Measurements from ENCODE around the gene PXMP4.

The PXMP4 gene

GRCh38 chr20:33667676-33668465 lies 52.2 kb downstream of the PXMP4 start:
- no peak for FAIRE-seq

DNA sequence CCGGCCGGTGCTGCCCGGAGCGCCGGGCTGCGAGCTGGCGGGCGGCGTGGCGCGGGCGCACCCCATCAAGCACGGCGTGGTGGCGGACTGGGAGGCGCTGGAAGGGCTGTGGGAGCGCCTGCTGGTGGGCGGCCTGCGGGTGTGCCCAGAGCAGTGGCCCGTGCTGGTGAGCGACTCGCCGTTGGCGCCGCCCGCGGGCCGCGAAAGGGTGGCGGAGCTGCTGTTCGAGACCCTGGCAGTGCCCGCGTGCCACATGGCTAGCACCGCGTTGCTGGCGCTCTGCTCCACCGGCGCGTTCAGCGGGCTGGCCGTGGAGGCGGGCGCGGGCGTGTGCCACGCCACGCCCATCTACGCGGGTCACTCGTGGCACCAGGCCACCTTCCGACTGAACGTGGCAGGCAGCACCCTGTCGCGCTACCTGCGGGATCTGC lies 52.9 kb downstream of the PXMP4 start:
- no peak for FAIRE-seq

- FAIRE-seq: peak; percentile 78
These were observed 53.5 kb downstream of the PXMP4 start, which contains the start of gene ACTL10 for GRCh38 chr20:33666293-33667244. ACTL10 (plus strand) TSS chr20:33666943; CDS start chr20:33667498, 555 bp downstream.

- no peak for FAIRE-seq
These were observed 55.4 kb downstream of the PXMP4 start for GRCh38 chr20:33664762-33665144.

GRCh38 chr20:33664085-33664761 lies 55.9 kb downstream of the PXMP4 start:
- no peak for FAIRE-seq

GRCh38 chr20:33663161-33664084 lies 56.7 kb downstream of the PXMP4 start:
- no peak for FAIRE-seq

GRCh38 chr20:33662172-33662571 lies 57.9 kb downstream of the PXMP4 start, which contains the start of gene C20orf144:
C20orf144 (plus strand) TSS chr20:33662327; CDS start chr20:33662346, 19 bp downstream.
- FAIRE-seq: no peak

GRCh38 chr20:33660685-33661058 lies 59.4 kb downstream of the PXMP4 start:
- no peak for FAIRE-seq

DNA sequence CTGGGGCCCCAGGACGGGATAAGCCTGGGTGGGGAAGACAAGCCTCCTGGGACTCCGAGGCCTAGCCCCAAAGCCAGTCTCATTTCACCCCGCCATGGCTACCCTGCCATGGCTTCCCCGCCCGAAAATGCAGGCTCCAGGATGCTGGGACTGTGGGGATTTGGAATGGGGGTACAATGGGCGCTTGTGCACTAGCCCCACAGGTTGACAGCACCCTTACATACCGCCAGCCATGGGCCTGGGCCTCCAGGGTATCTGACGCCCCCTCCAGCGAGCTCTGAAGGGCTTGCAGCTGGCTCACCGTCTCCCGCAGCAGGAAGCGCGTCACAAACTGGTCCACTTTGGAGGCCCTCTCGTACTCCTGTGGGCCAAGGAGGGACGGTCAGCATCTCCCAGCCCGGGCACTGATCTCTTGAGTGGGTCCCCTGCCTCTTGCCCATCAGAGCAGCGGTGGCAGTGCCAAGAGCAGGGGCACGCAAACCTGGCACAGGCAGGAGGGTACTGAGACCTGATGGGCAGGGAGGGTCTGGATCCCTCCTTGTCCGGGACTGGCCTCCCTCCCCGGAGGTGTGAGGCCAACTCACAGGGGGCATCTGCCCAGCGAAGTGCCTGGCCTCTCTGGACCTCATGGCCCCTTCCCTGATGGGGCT lies 60.0 kb downstream of the PXMP4 start:
- no peak for FAIRE-seq

- FAIRE-seq: no peak
These were observed 60.6 kb downstream of the PXMP4 start for GRCh38 chr20:33659341-33660034.

DNA sequence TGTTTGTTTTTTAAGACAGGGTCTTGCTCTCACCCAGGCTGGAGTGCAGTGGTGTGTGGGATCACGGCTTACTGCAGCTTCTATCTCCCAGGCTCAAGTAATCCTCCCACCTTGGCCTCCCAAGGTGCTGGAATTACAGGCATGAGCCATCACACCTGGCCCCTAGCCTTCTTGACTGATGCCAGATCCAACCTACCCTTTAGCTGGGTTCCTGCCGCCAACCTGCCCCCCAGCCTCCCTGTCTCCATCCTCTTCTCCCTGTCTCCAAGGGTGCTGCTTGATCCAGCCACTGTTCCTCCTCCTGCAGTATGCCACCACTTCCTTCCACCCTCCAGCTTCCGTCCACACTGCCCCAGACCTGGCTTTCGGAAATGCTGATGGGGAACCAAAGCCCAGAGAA lies 61.2 kb downstream of the PXMP4 start:
- no peak for FAIRE-seq

DNA sequence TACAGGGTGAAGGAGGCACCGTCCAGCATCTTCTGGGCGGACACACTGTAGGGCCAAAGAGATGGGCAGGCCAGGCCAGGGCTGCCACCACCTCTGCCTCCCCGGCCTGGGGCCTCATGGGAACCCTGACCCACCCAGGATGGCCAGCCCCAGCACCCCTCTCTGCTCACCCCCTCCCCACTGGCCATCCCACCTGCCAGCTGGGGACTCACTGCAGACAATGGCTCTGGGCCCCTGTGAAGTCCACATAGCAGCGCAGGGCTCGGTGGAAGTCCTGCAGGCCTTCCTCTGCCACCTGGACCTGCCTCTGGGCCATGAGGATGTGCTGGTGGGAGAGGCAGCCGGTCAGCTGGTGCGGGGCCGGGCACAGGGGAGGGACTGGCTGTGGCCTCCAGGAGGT lies 61.6 kb downstream of the PXMP4 start:
- FAIRE-seq: no peak

DNA sequence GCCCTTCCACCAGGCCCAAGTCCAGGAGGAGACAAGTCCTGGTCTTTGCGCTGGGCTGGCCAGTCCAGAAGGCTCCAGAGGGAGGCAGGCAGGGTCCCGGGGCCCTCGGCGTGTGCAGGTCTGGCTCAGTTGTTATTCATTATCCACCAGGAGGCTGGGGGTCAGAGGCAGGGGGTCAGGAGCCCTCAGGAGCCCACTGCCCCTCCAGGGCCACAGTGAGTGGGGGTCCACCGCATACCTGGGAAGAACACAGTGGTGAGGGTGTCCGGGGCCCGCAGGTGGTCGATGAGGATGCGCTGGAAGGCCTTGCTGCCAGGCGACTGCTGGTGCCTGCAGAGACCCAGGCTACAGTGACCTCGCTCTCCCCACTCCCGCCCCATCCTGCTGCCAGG lies 62.4 kb downstream of the PXMP4 start:
- FAIRE-seq: no peak

DNA sequence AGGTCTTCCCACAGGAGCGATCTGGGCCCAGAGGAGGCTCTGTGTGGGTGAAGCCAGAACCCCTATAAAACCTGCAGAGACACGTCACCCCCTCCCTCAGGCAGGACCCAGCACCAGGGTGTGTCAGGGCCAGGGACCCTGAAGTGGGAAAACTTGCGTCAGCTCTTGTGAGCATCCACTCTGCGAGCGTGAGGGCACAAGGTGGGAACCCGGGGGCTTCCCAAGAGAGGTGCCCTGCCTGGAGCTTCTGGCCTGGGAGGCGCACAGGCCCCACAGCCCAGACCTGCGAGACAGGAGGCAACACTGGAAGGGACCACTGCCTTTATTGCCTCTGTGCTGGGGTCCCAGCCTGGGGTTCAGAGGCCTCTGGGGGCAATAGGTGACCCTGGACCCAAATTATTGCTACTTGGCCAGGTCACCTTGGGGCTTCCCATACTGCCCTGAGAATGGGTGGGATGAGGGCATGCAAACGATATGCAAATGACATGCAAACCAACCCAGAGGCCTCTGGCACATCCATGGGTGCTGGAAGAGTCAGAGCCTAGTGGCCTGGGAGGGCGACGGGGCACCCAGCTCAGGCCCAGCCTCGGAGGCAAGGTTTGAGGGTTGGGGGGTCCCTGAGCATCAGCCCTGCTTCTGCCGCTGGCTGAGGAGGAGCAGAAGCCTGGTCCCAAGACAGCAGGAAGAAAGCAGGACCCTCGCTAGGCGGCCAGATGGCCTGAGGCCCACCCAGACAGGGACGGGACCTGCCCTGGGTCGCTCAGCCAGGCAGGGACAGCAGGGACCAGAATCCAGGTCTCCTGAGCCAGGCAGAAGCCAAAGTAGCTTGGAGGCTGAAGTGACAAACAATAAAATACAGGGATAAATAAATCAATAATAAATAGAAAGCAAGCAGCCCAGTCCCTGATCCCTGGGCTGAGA lies 63.1 kb downstream of the PXMP4 start:
- no peak for FAIRE-seq

GRCh38 chr20:33656010-33656782 lies 63.9 kb downstream of the PXMP4 start:
- FAIRE-seq: no peak

DNA sequence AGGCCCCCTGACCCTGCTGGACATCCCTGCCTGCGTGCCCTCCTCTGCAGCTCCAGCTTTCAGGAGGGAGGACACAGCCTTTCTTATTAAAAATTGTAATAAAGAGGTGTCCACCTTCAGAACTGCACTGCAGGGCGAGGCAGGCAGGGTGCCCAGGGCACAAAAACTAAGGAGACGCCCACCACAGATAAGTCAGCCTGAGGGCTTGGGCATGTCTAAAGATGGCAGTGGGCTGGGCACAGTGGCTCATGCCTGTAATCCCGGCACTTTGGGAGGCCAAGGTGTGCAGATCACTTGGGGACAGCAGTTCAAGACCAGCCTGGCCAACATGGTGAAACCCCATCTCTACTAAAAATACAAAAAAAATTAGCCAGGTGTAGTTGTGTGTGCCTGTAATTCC lies 64.9 kb downstream of the PXMP4 start:
- no peak for FAIRE-seq

GRCh38 chr20:33654680-33655161 lies 65.4 kb downstream of the PXMP4 start:
- no peak for FAIRE-seq

- no peak for FAIRE-seq
These were observed 66.1 kb downstream of the PXMP4 start for GRCh38 chr20:33653900-33654596.
